GM18868 (cell line): ENCODE measurements around the gene DGKQ.
"Not testable (repeated sequence)": the region's sequence is repeated elsewhere in the genome, so short reads cannot be mapped to it uniquely, and the experiment has no call there.

ENCODE experiments used
- ATAC-seq: cut with Tn5 transposase; IDR thresholded peaks from one replicate; pipeline ENCODE4 v1.9.1; 2021; ENCODE audit warnings: mild to moderate bottlenecking, moderate library complexity; ENCODE audit not compliant: unreplicated experiment

The DGKQ gene

DNA sequence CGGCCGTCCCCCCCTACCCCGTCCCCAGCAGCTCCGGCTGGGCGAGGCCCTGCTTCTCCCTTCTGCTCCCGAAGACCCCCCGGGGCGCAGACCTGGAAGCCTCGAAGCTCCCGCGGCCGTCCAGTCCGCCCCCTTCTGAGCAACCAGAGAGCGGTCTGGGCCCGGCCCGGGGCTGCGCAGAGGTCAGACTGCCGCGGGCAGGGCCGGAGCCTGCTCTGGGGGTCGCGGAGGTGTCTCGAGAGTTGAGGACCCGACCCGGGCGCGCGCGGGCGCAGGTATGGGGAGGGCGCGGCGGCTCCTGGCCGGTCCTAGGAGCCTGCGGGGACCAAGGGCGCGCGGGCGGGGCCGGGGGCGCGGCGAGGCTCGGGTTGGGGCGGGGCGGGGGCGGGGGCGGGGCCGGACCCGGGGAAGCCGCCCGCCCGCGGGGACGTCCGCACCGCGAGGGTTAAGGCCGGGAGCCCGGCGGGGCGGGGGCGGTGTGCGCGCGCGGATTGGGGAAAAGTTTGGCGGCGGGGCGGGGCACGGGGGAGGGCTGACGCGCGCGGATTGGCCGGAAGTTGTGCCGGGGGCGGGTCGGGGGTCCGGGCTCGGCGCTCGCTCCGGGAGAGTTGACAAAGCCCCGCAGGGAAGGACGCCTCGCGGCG is 37.8 kb upstream of the DGKQ start, which contains the start of gene FGFRL1:
TSS of gene FGFRL1 (plus strand) at position 605 of the 644 bp plus-strand sequence. CDS start 860 bp downstream, outside the sequence.
- peak; percentile 50 for ATAC-seq

DNA sequence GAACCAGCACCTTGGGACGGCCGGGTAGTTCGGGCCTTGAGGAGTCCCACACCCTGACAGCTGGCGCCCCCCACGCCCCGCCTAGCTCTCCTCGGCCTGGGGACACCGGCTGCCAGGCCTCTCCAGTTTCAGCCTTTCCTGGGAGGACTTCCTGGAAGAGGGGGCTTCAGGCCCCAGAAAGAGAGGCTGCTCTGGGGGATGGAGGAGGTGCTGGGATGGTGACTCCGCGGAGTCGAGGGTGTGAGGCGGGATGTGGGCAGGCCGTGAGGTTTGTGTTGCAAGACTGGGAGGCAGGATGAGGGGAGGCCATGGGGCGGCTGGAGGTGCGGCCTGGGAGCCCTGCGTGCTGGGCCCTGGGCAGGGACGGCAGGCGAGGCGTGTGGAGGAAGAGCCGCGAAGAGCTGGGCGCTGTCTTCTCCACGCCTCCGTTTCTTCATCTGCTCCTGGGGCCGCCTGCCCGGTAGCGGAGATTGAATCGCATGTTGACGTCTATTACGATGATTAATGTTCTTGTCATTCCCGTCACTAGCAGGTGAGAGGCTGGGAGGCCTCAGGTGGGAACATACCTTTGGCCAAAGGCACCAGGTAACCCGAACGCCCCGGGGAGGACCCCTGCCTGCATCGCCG is 37.1 kb upstream of the DGKQ start:
- ATAC-seq = no peak

DNA sequence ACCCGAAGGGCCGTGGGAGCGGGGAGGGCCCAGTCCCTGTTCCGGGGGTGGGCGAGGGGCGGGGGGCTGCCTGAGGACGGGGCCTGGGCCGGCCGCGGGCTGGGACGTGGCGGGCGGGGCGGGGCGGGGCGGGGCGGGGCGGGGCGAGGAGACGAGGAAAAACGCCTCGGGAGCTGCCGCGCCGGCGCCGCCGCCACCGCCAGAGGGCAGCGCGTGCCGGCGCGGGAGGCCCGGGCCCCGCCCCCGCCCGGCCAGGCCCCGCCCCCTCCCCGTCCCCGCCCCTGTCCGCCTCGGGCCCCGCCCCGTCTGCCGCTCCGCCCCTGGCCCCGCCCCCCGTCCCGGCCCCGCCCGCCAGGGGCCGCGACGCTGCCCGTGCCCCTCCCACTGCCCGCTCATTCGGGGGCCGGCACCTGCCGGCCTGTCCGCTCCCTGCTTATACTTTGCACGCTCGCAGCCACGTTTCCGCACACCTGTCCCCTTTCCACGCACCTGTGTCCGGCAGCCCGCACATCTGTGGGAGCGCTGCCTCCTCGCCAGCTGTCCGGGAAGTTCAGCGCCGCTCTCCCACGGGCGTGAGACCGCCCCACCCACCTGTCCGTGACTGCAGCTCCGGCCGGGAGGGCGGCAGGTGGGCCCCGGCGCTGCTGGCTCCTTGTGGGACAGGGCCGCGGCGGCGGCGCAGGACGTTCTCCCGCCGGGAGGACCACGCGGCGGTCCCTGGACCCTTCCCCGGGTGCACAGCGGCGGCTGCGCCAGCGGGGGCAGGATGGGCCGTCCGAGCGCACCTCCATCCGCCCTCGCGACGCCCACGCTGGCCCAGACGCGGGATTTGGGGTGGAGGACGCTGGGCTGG is 36.4 kb upstream of the DGKQ start:
- no peak for ATAC-seq

DNA sequence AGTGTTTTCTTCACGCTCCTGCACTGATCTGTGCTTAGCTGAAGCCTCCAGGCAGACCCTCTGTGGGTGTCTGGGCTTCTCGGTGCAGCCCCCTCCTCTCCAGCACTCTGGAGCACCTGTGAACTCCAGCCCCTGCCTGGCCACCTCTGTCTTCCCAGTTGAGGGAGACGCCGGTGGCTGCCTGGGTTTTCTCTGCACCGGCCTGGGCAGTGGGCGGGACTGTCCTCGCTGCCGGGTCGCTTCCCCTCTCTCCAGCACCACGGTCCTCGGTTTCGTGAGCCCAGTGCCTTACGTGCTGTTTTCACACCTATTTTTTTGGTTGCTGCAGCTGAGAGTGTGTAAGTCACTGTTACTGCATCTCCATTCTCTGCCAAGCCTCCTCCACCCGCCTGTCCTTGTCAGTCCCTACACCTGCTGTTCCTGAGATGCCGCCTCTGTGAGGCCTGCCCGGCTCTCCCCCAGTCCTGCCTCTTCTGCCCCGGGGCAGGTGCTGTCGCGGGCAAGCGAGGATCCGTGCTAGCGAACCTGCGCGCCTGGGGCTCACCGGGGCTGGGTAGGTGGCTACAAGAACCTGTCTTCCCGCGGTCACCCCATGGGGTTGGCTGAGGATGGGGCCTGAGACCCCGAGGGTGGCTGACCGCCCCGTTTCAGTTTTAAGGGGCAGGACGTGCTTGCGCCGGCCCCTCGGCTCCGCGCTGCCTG is 35.6 kb upstream of the DGKQ start:
- ATAC-seq = no peak

DNA sequence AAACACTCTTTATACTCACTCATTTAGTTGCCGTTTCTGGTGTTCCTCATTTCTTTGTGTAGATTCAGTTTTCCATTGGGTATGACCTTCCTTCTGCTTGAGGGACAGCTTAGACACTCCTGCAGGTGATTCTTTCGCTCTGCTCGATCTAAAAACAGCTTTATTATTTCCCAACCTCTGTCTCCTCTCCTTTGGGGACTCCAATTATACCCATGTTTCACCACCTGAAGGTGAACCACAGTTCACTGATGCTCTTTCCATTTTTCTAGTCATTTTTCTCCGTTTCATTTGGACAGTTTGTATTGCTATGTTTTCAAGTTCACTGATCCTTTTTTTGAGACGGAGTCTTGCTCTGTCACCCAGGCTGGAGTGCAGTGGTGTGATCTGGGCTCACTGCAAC is 33.5 kb upstream of the DGKQ start:
- ATAC-seq = no peak

DNA sequence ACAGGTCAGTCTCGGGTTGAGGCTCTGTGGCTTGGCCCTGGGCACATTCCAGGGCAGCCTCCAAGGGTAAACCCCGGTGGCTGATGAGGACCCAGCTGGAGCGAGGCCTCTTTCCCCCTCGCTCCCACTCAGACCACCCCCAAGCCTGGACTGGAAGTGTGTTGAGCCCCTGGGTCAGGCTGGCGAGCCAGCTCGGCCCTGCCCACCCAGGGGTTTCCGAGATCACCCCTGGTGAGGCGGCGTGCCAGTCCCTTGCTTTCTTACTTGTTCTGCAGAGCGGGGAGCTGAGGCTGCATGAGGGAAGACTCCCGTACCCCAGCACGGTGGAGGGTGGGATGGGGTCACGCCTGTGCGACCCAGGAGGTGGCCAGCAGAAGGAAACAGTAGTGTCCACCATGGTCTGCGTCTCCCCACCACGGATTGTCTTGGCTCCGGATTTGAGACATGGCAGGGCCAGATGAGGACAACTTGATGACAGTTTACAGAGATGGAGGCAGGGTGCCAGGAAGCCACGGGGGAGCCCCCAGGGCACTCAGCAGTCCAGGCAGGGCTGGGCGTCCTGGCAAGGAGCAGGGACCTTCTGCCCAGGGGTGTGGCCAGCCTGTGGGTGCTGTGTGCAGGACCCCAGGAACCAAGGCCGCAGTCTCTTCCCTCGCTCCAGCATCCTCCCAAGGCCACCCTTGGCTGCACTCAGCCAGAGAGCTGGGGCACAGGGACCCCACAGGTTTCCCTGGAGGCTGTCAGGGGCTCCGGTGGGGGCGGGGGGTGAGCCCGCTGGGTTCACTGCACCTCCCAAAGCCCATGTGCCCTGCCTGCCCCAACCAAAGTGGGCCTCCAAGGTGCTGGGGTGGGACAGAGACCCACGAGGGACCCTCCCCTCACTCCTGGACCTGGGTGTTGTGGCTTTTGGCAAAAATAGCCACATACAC is 31.5 kb upstream of the DGKQ start:
- no peak for ATAC-seq

DNA sequence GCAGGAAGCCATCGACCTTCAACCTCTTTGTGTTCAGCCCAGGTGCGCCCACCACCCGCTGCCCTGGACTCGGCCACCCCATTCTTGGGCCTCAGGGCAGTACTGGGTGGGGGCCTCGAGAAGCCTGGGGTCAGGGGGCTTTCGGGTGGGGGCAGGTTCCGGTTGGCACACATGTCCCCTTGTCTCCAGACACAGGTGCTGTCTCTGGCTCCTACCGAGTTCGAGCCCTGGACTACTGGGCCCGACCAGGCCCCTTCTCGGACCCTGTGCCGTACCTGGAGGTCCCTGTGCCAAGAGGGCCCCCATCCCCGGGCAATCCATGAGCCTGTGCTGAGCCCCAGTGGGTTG is 30.7 kb upstream of the DGKQ start:
- no peak for ATAC-seq

DNA sequence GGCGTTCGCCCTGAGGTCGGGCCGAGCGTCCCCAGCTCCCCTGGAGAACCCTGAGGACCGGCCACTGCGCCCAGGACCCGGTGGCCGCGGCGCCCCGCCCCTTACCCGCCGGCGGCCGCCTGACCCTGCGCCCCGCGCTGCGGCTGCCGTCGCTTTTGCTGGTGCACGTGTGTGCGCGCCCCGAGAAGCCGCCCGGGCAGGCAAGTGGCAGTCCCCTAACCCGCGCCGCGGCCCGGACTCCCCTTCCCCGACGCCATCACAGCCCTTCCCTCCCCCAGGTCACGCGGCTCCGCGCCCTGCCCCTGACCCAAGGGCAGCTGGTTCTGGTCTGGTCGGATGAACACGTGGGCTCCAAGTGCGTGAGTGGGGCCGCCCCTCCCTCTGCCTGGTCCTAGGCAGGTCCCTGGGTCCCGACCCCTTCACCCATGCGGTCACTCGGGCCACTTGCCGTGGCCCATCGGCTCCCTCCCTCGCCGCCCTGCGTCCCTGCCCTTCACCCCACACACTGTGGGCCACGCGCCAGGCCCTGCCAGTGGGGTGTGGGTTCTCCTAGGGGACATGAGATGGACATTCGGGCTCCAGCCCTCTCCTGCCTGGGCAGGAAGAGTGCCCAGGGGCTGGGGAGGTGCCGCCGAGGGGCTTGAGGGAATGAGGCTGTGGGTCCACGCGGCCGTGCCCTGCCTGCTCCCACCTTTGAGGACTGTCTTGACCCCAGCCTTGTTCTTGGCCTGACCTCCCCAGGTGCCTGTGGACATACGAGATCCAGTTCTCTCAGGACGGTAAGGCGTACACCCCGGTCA is 30.1 kb upstream of the DGKQ start:
- ATAC-seq = no peak

DNA sequence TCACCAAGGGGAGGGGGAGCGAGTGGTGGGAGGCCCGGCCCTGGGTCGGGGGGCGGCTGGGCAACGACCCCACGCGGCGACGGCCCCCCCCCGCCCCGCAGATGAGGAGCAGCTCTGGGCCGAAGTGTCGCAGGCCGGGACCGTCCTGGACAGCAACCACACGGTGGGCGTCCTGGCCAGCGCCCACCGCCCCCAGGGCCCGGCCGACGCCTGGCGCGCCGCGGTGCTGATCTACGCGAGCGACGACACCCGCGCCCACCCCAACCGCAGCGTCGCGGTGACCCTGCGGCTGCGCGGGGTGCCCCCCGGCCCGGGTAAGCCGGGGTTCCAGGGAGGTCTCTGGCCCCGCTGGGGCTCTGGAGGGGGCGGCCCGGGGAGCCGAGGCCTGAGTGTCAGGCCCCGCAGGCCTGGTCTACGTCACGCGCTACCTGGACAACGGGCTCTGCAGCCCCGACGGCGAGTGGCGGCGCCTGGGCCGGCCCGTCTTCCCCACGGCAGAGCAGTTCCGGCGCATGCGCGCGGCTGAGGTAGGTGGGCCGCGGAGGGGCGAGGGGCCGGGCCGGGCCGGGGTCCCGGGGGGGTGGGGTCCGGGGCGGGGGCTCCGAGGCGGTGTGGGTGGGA is 29.4 kb upstream of the DGKQ start:
- ATAC-seq = no peak

DNA sequence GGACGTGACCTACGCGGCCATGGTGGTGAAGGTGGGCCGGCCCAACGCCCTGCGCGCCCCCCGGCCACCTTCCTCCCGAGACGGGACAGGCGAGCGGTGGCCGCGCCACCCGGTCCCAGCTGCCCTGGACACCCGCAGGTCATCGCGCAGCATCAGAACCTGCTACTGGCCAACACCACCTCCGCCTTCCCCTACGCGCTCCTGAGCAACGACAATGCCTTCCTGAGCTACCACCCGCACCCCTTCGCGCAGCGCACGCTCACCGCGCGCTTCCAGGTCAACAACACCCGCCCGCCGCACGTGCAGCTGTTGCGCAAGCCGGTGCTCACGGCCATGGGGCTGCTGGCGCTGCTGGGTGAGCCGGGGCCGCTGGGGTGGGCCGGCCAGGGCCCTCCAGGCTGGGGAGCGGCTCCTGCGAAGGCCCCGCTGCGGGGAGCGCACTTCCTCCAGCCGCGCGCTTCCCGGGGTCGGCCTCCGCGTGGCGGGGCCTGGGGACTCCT is 28.8 kb upstream of the DGKQ start:
- ATAC-seq = no peak

DNA sequence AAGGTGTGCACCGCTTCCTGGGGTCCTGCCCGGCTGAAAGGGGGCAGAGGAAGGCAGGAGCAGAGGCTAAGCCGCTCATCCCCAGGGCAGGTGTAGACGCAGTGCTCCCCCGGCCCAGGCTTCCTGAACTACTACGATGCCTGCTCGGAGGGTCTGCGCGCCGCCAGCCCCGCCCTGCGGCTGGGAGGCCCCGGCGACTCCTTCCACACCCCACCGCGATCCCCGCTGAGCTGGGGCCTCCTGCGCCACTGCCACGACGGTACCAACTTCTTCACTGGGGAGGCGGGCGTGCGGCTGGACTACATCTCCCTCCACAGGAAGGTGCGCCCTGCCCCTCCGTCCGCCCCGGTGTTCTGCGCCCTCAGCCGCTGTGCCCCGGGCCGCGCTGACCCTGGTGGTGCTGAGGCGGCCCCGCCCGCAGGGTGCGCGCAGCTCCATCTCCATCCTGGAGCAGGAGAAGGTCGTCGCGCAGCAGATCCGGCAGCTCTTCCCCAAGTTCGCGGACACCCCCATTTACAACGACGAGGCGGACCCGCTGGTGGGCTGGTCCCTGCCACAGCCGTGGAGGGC is 28.3 kb upstream of the DGKQ start:
- no peak for ATAC-seq

DNA sequence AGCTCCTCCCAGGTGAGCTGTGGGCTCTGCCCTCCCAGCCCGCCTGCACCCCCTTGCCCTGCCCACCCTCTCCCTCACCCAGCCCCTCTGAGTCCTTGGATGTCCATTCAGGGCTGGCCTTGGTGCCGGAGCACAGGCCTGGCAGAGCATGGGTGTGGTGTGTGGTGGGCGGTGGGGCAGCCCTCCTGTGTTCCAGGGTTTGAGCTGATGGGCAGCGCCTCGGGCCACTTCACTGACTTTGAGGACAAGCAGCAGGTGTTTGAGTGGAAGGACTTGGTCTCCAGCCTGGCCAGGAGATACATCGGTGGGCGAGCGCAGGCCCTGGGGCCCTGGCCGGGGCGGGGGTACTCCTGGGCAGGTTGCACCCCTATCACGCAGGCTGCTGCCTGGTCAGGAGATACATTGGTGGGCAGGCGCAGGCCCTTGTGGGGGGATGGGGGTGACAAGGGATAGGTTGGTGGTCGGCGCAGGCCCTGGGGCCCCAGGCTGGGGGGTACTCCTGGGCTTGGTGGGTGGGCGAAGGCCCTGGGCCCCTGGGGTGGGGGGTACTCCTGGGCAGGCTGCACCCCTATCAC is 27.4 kb upstream of the DGKQ start:
- no peak for ATAC-seq

DNA sequence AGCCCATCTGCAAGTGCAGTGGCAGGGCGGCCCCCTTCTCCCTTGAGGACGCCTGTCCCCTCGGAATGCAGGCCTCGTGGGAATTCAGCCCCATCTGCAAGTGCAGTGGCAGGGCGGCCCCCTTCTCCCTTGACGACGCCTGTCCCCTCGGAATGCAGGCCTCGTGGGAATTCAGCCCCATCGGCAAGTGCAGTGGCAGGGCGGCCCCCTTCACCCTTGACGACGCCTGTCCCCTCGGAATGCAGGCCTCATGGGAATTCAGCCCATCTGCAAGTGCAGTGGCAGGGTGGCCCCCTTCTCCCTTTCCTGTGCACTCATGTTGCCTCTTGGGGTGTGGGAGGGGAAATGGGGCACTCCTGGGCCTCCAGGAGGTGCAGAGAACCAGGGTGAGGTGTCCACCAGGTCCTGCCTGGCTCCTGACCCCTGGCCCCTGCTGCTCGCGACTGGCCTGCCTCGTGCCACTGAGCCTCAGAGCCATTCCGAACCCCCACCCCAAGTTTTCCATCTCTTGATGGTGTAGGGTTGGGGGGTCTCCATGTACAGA is 26.6 kb upstream of the DGKQ start:
- no peak for ATAC-seq

DNA sequence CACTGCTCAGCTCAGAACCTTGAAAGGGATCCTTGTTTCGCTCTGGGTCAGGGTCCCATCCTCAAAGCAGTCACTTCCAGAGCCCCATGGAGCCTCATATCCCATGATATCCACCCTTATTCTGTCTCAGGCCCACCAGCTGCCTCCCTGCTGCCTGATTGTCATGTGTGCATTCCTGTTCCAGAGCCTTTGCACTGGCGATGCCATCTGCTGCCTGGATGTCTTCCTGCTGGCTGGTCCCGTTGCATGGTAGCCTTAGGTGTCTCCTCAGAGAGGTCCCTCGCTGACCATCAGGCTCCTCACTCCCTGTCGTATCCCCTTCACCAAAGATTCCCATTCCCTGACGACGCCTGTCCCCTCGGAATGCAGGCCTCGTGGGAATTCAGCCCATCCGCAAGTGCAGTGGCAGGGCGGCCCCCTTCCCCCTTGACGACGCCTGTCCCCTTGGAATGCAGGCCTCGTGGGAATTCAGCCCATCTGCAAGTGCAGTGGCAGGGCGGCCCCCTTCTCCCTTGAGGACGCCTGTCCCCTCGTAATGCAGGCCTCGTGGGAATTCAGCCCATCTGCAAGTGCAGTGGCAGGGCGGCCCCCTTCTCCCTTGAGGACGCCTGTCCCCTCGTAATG is 26.0 kb upstream of the DGKQ start:
- ATAC-seq = not testable (repeated sequence)

DNA sequence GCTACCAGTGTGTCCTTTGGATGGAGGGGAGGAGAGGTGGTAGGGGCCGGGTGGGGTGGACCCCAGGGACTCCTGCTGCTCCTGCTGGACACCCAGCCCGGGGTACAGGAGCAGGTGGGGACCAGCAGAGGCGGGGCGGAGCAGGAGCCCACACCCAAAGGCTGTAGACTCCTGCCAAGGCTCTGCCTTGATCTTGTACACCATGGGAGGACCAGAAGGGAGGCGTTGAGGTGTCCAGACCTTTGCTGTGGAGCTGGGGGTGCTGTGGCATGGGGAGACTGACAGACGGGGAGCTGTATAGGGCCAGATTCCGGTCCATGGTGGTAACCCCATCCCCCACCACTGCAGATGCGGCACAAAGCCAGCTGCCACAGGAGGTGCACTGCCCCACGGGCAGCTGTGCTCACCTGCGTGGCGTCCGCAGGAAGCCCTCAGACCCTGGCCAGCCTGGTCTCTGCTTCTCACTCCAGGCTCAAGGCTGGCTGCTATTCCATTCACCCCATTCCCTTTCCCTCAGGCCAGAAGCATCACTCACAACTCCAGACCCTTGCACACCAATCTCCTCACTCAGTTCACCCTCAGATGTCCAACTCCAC is 24.8 kb upstream of the DGKQ start:
- ATAC-seq = no peak

DNA sequence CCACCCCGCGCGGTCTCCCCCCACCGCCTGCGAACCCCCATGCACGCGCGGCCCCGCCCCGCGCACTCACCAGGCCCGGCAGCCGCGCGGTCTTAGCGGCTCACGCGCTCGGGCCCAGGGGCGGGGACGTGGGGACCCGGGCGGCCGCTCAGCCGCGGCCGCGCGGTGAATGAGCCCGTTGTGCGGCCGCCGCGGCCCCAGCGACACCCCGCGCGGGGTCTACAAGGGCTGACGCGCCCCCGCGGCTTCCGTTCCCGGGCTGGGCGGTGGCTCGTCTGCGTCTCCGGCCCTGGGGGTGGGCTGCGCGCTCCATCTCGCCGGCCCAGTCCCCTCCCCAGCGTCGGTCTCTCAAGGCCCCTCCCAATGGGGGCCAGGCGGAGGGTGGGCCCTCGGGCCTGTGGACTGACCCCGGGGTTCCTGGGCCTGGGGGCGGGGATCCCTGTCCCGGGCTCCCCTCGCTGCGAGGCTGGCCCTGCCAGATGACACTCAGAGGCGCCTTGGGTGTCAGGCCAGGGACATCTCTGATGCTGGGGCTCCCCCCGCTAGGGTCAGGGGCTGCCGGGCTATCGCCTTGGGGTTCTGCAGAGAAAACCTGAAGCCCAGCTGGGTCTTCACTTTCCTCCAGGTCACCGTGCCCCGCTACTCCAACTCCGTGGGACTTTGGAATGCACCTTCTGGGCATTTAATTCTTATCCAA is 24.2 kb upstream of the DGKQ start:
- ATAC-seq = no peak

DNA sequence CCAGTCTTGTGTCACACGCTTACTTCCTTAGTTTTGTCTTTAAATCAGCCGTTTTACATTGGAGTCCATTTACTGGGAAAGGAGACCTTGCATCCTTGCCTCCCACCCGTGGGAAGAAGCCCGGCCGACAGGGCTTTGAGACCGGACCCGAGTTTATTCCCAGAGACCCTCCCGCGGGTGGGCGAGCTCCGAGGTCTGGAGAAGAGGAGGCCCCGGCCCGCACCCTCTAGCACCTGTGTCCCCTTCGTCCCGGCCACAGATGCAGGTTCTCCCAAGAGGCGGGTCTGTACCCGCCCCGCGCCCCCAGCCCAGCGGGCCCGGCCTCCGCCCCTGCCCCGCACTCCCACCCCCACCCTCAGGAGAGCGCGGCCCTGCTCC is 23.6 kb upstream of the DGKQ start:
- ATAC-seq = no peak
